OCI-LY3 (cell line): Measurements from ENCODE around the gene SMPD2.
A peak's percentile ranks its signal among the peaks of the same experiment; 100 is the strongest.

Source experiments
- EZH2phosphoT487 ChIP-seq: fragments of 200-600 bp; shearing (Covaris generic); IDR thresholded peaks from 2 replicates; pipeline ENCODE4 v1.6.1; 2018; ENCODE audit warnings: antibody characterized with exemption, mixed run types, low read depth
- TF ChIP-seq, protein P1 (sequence below): fragments of 200-600, 300-600 bp; sonication (generic); IDR thresholded peaks from 2 replicates; pipeline ENCODE4 v1.5.1; 2014; ENCODE audit warnings: antibody characterized with exemption, low read length, low read depth

DNA sequence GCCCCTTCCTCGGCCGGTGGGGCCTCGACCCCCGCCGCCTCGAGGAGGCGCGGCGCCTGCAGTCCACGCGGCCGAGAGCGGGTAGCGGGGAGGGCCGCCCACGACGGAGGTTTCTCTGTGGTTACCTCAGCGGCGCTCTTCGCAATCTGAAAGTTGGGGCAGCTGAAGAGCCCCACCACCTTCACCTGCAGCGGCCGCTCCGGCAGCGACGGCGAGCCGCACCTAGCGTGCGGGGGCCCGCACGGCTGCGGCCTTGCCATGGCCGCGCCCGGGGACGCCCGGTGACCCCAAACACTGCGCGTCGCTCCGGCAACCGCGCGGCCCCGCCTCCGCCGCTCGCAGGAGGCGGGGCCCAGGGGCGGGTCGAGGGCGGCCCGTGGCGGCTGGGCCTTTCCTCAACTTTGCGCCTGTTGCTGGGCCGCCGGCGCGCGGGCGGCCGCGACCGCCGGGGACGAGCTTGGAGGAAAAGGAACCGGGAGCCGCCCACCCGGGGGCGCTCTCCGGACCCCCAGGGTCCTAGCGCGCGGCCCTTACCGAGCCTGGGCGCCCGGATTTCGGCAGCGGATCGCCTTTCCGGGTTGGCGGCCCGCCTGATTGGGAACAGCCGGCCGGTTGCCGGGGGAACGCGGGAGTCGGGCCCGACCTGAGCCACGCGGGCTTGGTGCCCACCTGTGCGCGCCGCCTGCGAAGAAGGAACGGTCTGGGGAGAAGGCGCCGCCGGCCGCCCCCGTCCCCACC, at the start of gene SMPD2, which contains the start of gene PPIL6:
- TF ChIP-seq, protein P1, sequence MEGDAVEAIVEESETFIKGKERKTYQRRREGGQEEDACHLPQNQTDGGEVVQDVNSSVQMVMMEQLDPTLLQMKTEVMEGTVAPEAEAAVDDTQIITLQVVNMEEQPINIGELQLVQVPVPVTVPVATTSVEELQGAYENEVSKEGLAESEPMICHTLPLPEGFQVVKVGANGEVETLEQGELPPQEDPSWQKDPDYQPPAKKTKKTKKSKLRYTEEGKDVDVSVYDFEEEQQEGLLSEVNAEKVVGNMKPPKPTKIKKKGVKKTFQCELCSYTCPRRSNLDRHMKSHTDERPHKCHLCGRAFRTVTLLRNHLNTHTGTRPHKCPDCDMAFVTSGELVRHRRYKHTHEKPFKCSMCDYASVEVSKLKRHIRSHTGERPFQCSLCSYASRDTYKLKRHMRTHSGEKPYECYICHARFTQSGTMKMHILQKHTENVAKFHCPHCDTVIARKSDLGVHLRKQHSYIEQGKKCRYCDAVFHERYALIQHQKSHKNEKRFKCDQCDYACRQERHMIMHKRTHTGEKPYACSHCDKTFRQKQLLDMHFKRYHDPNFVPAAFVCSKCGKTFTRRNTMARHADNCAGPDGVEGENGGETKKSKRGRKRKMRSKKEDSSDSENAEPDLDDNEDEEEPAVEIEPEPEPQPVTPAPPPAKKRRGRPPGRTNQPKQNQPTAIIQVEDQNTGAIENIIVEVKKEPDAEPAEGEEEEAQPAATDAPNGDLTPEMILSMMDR = peak; percentile 21; the same call in 1 of the 2 replicates
- TF ChIP-seq EZH2phosphoT487 = no peak
